ENCODE measurements around the gene ELOF1.

- TF ChIP-seq CTCF (IDR thresholded peaks at IDR 0.05) (no peak), POLR2AphosphoS5 (IDR thresholded peaks at IDR 0.05; ENCODE audit: insufficient read depth in 1 of 2, low read depth in 1 of 2) (no peak)
Observed at GRCh38 chr19:11563532-11563931, 4.5 kb upstream of the ELOF1 start.
